ENCODE measurements around the gene SH3PXD2A. TPM values are rescaled to one million over a fixed set of nuclear protein-coding genes. Genes with fewer than 3 reads are reported as not detected.

Gene SH3PXD2A
- total and polyA plus RNA-seq, 10 donors, result 2.6 to 50.0 (median 35.2) TPM

DNA sequence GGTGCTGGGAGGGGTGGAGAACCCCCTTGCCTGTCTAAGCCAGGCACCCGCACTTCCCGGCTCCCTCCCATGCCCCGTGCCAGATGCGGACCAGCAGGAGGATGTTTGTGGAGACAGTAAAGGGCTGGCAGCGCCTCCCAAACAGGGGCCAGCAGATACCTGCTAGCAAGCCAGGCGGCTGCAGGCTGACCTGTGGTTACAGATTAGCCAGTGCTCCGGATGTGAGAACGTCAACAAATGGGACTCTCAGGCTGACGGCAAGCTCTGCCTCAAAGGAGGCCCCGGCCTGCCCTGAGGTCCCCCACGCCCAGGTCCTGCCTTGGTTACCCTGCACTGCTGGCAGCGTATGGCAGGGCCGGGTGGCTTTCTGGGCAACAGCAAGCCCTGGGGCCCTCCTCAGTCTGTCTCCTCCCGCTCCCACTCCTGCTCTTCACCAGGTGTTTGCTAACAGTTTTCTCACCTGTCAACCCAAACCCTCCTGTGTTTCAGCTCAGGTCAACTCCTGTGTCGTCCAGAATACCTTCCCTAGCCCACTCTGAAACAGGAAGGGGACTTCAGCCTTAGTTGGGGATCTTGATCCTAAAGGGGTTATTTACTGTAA is 276.5 kb downstream of the SH3PXD2A start:
- peaks cover 0 to 4% (median 1%) of the 10 kb centered on the region in 6 donors for H3K4me1 ChIP-seq
- DNase-seq, result no peak
- no peak overlapping the region for H3K4me3 ChIP-seq
- no peaks in the 10 kb centered on the region for H3K36me3 ChIP-seq
- TF ChIP-seq, protein P1, sequence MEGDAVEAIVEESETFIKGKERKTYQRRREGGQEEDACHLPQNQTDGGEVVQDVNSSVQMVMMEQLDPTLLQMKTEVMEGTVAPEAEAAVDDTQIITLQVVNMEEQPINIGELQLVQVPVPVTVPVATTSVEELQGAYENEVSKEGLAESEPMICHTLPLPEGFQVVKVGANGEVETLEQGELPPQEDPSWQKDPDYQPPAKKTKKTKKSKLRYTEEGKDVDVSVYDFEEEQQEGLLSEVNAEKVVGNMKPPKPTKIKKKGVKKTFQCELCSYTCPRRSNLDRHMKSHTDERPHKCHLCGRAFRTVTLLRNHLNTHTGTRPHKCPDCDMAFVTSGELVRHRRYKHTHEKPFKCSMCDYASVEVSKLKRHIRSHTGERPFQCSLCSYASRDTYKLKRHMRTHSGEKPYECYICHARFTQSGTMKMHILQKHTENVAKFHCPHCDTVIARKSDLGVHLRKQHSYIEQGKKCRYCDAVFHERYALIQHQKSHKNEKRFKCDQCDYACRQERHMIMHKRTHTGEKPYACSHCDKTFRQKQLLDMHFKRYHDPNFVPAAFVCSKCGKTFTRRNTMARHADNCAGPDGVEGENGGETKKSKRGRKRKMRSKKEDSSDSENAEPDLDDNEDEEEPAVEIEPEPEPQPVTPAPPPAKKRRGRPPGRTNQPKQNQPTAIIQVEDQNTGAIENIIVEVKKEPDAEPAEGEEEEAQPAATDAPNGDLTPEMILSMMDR (IDR thresholded peaks at IDR 0.05 in 8 of 11, conservative IDR thresholded peaks at IDR 0.05 in 3 of 11), result no peak
- TF ChIP-seq POLR2A (IDR thresholded peaks at IDR 0.05), result no peak
- TF ChIP-seq POLR2AphosphoS5 (IDR thresholded peaks at IDR 0.05), result no peak
- intact Hi-C loops (cut with DNase I; ENCODE audit: low total_unique reads), result no loop called here
- H3K27me3 ChIP-seq (replicated peaks in 1 of 7), result no peaks in the 10 kb centered on the region
- no peak overlapping the region for H3K27ac ChIP-seq
- no peaks in the 10 kb centered on the region for H3K9me3 ChIP-seq
- 67 to 77% (median 72%) methylated on average over 9 to 15 of the region's 15 CpGs for WGBS, 5 donors

DNA sequence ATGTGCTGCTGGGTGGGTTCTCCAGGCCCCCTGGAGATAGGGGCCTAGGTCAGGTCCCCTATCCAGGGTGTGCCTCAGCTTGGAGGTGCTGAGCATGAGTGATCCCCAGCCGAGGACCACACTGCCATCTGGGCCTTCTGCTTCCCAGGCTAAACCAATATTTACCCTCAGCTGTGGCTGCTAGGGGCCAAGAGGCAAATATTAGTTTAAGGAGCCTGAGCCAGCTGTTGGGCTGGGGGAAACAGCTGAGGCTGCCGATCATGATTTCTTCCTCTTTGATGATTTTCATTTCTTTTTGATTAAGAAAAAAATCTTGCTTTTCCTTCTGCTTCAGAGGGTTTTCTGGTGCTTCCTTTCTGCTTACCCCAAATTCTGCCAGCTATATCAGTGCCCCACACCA is 278.5 kb downstream of the SH3PXD2A start:
- Histone ChIP-seq H3K27ac (no peak overlapping the region), H3K4me3 (no peak overlapping the region), H3K9me3 (no peaks in the 10 kb centered on the region), H3K4me1 (no peaks in the 10 kb centered on the region), H3K27me3 (replicated peaks in 1 of 7) (peaks cover 0 to 4% (median 0%) of the 10 kb centered on the region in 7 donors), H3K36me3 (no peaks in the 10 kb centered on the region)
- no peak for DNase-seq
- 23 to 49% (median 35%) methylated on average over 2 of the region's 2 CpGs for WGBS, 5 donors
- intact Hi-C loops (cut with DNase I; ENCODE audit: low total_unique reads), result no loop called here
- TF ChIP-seq POLR2A (IDR thresholded peaks at IDR 0.05) (no peak), POLR2AphosphoS5 (IDR thresholded peaks at IDR 0.05) (no peak)

DNA sequence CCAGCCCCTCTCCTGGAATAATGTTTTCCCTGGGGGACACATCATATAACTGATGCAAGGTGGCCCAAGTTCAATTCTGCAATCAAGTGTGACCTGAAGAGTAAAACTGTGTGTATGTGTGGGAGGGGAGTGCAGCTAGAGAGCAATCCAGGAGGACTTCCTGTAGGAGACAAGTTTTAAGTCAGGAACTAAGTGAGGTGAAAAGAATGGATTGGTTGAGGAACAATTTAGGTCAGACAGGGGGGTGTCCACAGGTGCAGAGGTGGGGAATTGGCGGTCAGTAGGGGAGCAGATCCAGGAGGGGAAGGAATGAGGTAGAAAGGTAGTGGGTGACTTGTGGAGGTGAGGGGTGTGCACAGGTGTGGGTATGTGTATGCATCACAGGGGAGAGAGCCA is 279.3 kb downstream of the SH3PXD2A start:
- TF ChIP-seq POLR2A (IDR thresholded peaks at IDR 0.05), result no peak
- no peak for TF ChIP-seq POLR2AphosphoS5 (IDR thresholded peaks at IDR 0.05)
- TF ChIP-seq, protein P1 (IDR thresholded peaks at IDR 0.05 in 8 of 11, conservative IDR thresholded peaks at IDR 0.05 in 3 of 11), result no peak
- WGBS, 5 donors, result 87 to 100% (median 95%) methylated on average over 1 of the region's 1 CpG
- Histone ChIP-seq H3K9me3 (no peaks in the 10 kb centered on the region), H3K36me3 (no peaks in the 10 kb centered on the region), H3K27me3 (replicated peaks in 1 of 7) (peaks cover 0 to 12% (median 0%) of the 10 kb centered on the region in 7 donors), H3K4me1 (no peaks in the 10 kb centered on the region), H3K4me3 (no peak overlapping the region), H3K27ac (no peak overlapping the region)
- intact Hi-C loops (cut with DNase I; ENCODE audit: low total_unique reads), result no loop called here
- DNase-seq, result no peak

DNA sequence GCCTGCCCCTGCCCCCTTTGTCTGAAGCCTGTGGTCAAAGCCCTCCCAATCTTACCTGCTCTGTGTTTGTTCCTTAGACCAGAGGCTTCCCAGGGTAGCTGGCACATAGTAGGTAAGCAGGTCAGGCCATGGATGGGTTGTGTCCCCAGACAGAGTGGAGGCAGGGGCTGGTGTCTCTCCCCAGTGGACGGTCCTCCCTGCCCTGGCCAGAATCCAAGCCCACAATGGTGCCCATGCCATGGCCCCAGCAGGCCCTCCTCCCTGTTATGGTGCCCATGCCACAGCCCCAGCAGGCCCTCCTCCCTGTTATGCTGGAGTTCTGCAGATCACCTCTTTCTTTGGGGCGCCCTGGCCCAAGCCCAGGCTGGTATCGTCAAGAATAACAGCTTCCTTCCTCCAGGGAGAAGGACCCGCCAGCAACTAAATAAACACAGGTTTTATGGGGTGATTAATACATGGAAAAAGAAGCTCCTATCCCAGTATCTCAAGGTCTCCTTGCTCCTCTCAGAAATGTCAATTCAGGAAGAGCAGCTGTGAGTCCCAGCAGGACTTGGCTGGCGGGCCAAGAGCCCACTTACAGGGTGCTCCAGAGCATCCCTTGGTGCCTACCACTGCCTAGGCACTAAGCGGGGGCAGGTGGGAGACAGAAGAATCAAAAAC is 279.8 kb downstream of the SH3PXD2A start:
- H3K9me3 ChIP-seq, result no peaks in the 10 kb centered on the region
- intact Hi-C loops (cut with DNase I; ENCODE audit: low total_unique reads), result no loop called here
- H3K4me1 ChIP-seq, result no peaks in the 10 kb centered on the region
- no peaks in the 10 kb centered on the region for H3K36me3 ChIP-seq
- no peak overlapping the region for H3K4me3 ChIP-seq
- no peak overlapping the region for H3K27ac ChIP-seq
- 53 to 77% (median 69%) methylated on average over 6 of the region's 6 CpGs for WGBS, 5 donors
- H3K27me3 ChIP-seq (replicated peaks in 1 of 7), result peaks cover 0 to 16% (median 0%) of the 10 kb centered on the region in 7 donors
- no peak for DNase-seq
- no peak for TF ChIP-seq POLR2A (IDR thresholded peaks at IDR 0.05)
- TF ChIP-seq, protein P1 (IDR thresholded peaks at IDR 0.05 in 8 of 11, conservative IDR thresholded peaks at IDR 0.05 in 3 of 11), result no peak
- TF ChIP-seq POLR2AphosphoS5 (IDR thresholded peaks at IDR 0.05), result no peak
